Body of pancreas (tissue), 4 donors: ENCODE results near the gene ARID4B.

Experiments
- CTCF ChIP-seq, 7 experiments: fragments of 450-650 bp in 4 of 7; fragments of 200-600 bp in 3 of 7; sonication (generic) in 3 of 7; IDR thresholded peaks; one replicate each; pipeline ENCODE4 v1.5.1; 2016 to 2019; ENCODE audit warnings: antibody characterized with exemption in 7 of 7
- POLR2A ChIP-seq, 3 donors: fragments of 450-650 bp; IDR thresholded peaks; one replicate each; pipeline ENCODE4 v1.6.1; 2016; ENCODE audit warnings: antibody characterized with exemption in 3 of 3, mild to moderate bottlenecking in 2 of 3

- TF ChIP-seq CTCF (IDR thresholded peaks at IDR 0.05): no peak
- no peak for TF ChIP-seq POLR2A (IDR thresholded peaks at IDR 0.05)
Measured at GRCh38 chr1:235272851-235273250, 55.1 kb downstream of the ARID4B start.
